CD14-positive monocyte (primary cell): Measurements from ENCODE around the gene CDX2. TPM values are rescaled to one million over a fixed set of nuclear protein-coding genes. Genes with fewer than 3 reads are reported as not detected.

Source experiments
- DNase-seq, 3 donors: peaks; one replicate each; pipeline ENCODE4 v3.0.0-alpha.2; 2011 to 2022
- H2AFZ ChIP-seq: 2 replicates; pipeline ENCODE4 v1.6.0; 2012; ENCODE audit warnings: mild to moderate bottlenecking, low read depth, low read length, inconsistent platforms; ENCODE audit not compliant: insufficient read depth, poor library complexity, severe bottlenecking
- H3K27ac ChIP-seq, 2 donors: 1 replicate in 1 of 2; 2 replicates in 1 of 2; pipeline ENCODE4 v1.5.1; 2012 to 2013; ENCODE audit warnings: low read length in 2 of 2, control low read depth in 1 of 2, inconsistent platforms in 1 of 2, low read depth in 1 of 2, mild to moderate bottlenecking in 1 of 2
- H3K27me3 ChIP-seq, 2 donors: one replicate each; pipeline versions ENCODE4 v1.6.0 to v1.6.1; 2011 to 2013; ENCODE audit warnings: low read length in 2 of 2; ENCODE audit not compliant: control insufficient read depth in 2 of 2, insufficient read depth in 2 of 2
- H3K36me3 ChIP-seq, 2 donors: replicated peaks in 1 of 2; 1 replicate in 1 of 2; 2 replicates in 1 of 2; pipeline versions ENCODE4 v1.5.1 to v1.6.1; 2012 to 2013; ENCODE audit warnings: low read length in 2 of 2, control low read depth in 1 of 2, inconsistent platforms in 1 of 2, mild to moderate bottlenecking in 1 of 2; ENCODE audit not compliant: insufficient read depth in 2 of 2, control insufficient read depth in 1 of 2
- H3K4me1 ChIP-seq, 2 donors: 1 replicate in 1 of 2; 2 replicates in 1 of 2; pipeline versions ENCODE4 v1.5.1 to v1.6.1; 2012 to 2013; ENCODE audit warnings: low read length in 2 of 2, control low read depth in 1 of 2, inconsistent platforms in 1 of 2, mild to moderate bottlenecking in 1 of 2, moderate library complexity in 1 of 2; ENCODE audit not compliant: insufficient read depth in 2 of 2, control insufficient read depth in 1 of 2
- H3K4me2 ChIP-seq: replicated peaks from 2 replicates; pipeline ENCODE3; 2012; ENCODE audit warnings: low read length, moderate library complexity, mild to moderate bottlenecking; ENCODE audit not compliant: poor library complexity, severe bottlenecking; ENCODE audit errors: extremely low read depth
- H3K4me3 ChIP-seq, 3 experiments: fragments of 200-600 bp in 1 of 3; sonication (generic) in 1 of 3; replicated peaks in 1 of 3; 1 replicate in 2 of 3; 2 replicates in 1 of 3; pipeline ENCODE4 v1.5.1; 2011 to 2013; ENCODE audit warnings: low read length in 3 of 3, mild to moderate bottlenecking in 3 of 3, control low read depth in 2 of 3, low read depth in 2 of 3, inconsistent platforms in 1 of 3, moderate library complexity in 1 of 3
- H3K79me2 ChIP-seq: 2 replicates; pipeline ENCODE4 v1.6.0; 2012; ENCODE audit warnings: mild to moderate bottlenecking, control low read depth, inconsistent platforms, low read length, moderate library complexity; ENCODE audit not compliant: insufficient read depth
- H3K9ac ChIP-seq: 2 replicates; pipeline ENCODE4 v1.6.0; 2017; ENCODE audit warnings: low read length, mild to moderate bottlenecking; ENCODE audit not compliant: insufficient read depth, poor library complexity, severe bottlenecking
- H3K9me3 ChIP-seq, 2 donors: replicated peaks in 1 of 2; 1 replicate in 1 of 2; 2 replicates in 1 of 2; pipeline versions ENCODE4 v1.5.1 to v1.6.1; 2012 to 2013; ENCODE audit warnings: low read length in 2 of 2, control low read depth in 1 of 2; ENCODE audit not compliant: control insufficient read depth in 1 of 2, insufficient read depth in 1 of 2
- H4K20me1 ChIP-seq: 2 replicates; pipeline ENCODE4 v1.6.0; 2012; ENCODE audit warnings: mild to moderate bottlenecking, low read length, control low read depth, moderate library complexity; ENCODE audit not compliant: insufficient read depth
- H3K27ac Mint-ChIP-seq, 7 donors: one replicate each; pipeline ENCODE4 v1.8.0; 2020; ENCODE audit warnings: mild to moderate bottlenecking in 7 of 7, mixed read lengths in 7 of 7, moderate library complexity in 6 of 7, inconsistent platforms in 2 of 7
- H3K27me3 Mint-ChIP-seq, 3 donors: one replicate each; pipeline ENCODE4 v1.8.0; 2021 to 2022; ENCODE audit warnings: low read depth in 3 of 3, mild to moderate bottlenecking in 3 of 3, mixed read lengths in 3 of 3, moderate library complexity in 3 of 3, inconsistent platforms in 1 of 3
- H3K36me3 Mint-ChIP-seq, 2 donors: one replicate each; pipeline ENCODE4 v1.8.0; 2020; ENCODE audit warnings: mixed read lengths in 2 of 2, inconsistent platforms in 1 of 2, mild to moderate bottlenecking in 1 of 2
- H3K4me1 Mint-ChIP-seq: one replicate; pipeline ENCODE4 v1.8.0; 2020; ENCODE audit warnings: mild to moderate bottlenecking, mixed read lengths
- H3K4me3 Mint-ChIP-seq, 2 donors: one replicate each; pipeline ENCODE4 v1.8.0; 2020; ENCODE audit warnings: mild to moderate bottlenecking in 2 of 2, mixed read lengths in 2 of 2, moderate library complexity in 1 of 2
- H3K9me3 Mint-ChIP-seq, 7 donors: one replicate each; pipeline ENCODE4 v1.8.0; 2020 to 2022; ENCODE audit warnings: mixed read lengths in 7 of 7, mild to moderate bottlenecking in 6 of 7, moderate library complexity in 6 of 7, inconsistent platforms in 2 of 7
- WGBS: methylation state at CpG from one replicate; pipeline ENCODE4 v1.1.5; 2013; ENCODE audit warnings: missing lambda C conversion rate; ENCODE audit not compliant: insufficient coverage; 5-methylcytosine and 5-hydroxymethylcytosine counted together
- intact Hi-C, 2 donors: fragments of 100-400 bp; cut with micrococcal nuclease; formaldehyde crosslinking; loops; one replicate each; pipeline versions ENCODE4 v1.15.0 to v1.15.1; 2023
- polyA plus RNA-seq, 3 donors: library from polyadenylated mRNA; depleted of rRNA in 1 of 3; unstranded in 2 of 3; stranded (reverse) in 1 of 3; fragments of 300-500 nt in 2 of 3; fragments of >200 nt in 1 of 3; fragmentation: Illumina TruSeq in 2 of 3; gene quantifications; 1 replicate in 2 of 3; 2 replicates in 1 of 3; pipeline ENCODE4 v1.2.3, GENCODE V29; 2012 to 2021
- TF ChIP-seq, protein P1 (sequence below): fragments of 200-600 bp; IDR thresholded peaks from one replicate; pipeline ENCODE4 v1.8.0; 2022; ENCODE audit warnings: antibody characterized with exemption, mild to moderate bottlenecking

Gene CDX2
- polyA plus RNA-seq, 3 donors, result not detected

DNA sequence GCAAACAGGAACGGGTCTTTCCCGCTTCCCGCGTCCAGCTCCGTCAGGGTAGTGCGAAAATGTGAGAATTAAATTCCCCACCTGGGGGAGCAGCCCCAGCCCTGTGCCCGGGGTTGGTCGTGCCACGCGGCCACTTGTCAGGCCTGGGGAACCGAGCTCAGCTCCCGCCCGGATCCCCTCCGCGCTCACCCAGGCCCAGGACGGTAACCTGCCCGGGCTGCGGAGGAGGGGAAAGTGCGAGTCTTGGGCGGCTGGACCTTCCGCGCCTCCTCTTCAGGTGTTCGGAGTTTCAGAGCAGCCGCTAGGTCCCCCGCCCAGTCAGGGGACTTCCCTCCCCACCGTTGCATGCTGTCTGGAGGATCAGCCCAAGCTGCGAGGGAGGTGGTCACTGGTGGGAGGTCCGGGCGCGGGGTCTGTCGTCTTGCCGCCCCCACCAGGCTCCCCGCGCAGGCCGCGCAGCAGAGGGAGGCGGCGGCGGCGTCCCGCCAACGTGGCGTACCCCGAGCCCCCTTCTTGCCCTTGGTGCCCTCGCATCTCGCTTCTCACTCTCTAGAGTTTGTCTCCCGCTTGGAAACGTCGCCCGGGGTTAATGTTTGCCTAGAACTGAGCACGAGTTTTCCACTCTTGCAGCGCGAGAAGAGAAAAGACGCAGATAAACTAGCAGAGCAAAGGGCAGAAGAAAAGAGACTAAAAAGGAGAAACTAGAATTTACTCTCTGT, 11.3 kb upstream of the CDX2 start:
- DNase-seq, result no peak
- peaks cover 25% of the 10 kb centered on the region for H3K4me1 Mint-ChIP-seq
- Histone ChIP-seq H3K4me1 (peaks cover 8 to 12% of the 10 kb centered on the region in 2 donors), H2AFZ (no peak overlapping the region), H3K4me2 (no peak overlapping the region), H3K36me3 (no peaks in the 10 kb centered on the region), H3K9me3 (peaks cover 0 to 28% of the 10 kb centered on the region in 2 donors), H3K4me3 (no peak overlapping the region), H3K79me2 (no peaks in the 10 kb centered on the region), H3K9ac (no peak overlapping the region), H4K20me1 (no peaks in the 10 kb centered on the region), H3K27ac (no peak overlapping the region), H3K27me3 (peaks cover 67 to 78% of the 10 kb centered on the region in 2 donors)
- H3K36me3 Mint-ChIP-seq, result no peaks in the 10 kb centered on the region
- H3K27ac Mint-ChIP-seq, result peak overlapping the region in 1 of 7 donors; percentile 61
- peaks cover 74 to 86% (median 80%) of the 10 kb centered on the region in 3 donors for H3K27me3 Mint-ChIP-seq
- peak overlapping the region; percentile 58 to 81 for H3K4me3 Mint-ChIP-seq
- peaks cover 0 to 19% (median 2%) of the 10 kb centered on the region in 7 donors for H3K9me3 Mint-ChIP-seq
- intact Hi-C loops, result loop anchor here (5.0 to 10.0 kb wide), 4 partner anchors 148 to 996 kb away; no protein-coding TSS in a partner anchor
- TF ChIP-seq, protein P1, sequence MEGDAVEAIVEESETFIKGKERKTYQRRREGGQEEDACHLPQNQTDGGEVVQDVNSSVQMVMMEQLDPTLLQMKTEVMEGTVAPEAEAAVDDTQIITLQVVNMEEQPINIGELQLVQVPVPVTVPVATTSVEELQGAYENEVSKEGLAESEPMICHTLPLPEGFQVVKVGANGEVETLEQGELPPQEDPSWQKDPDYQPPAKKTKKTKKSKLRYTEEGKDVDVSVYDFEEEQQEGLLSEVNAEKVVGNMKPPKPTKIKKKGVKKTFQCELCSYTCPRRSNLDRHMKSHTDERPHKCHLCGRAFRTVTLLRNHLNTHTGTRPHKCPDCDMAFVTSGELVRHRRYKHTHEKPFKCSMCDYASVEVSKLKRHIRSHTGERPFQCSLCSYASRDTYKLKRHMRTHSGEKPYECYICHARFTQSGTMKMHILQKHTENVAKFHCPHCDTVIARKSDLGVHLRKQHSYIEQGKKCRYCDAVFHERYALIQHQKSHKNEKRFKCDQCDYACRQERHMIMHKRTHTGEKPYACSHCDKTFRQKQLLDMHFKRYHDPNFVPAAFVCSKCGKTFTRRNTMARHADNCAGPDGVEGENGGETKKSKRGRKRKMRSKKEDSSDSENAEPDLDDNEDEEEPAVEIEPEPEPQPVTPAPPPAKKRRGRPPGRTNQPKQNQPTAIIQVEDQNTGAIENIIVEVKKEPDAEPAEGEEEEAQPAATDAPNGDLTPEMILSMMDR, result no peak
- WGBS, result 11% methylated on average over 46 of the region's 54 CpGs

DNA sequence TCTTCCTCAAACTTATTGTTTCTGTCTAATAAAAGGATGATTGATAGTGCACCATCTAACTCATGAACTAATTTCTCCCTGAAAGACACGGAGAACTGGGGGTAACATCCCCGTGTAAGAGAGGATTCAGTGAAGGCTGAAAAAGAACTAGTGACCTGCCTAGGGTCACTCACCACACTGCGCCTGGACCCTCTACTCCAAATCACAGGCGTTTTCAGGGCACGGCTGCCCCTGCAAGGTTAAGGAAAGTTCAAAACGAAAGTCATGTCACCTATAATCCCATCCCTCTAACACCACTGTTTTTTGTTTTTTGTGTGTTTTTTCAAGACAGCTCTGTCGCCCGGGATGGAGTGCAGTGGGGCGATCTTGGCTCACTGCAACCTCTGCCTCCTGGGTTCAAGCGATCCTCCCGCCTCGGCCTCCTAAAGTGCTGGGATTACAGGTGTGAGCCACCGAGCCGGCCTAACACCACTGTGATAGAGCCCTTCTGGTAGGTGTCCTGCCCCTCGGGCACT, 10.7 kb upstream of the CDX2 start:
- peak overlapping the region in 1 of 7 donors; percentile 61 for H3K27ac Mint-ChIP-seq
- peak overlapping the region in 1 of 2 donors; percentile 81 for H3K4me3 Mint-ChIP-seq
- intact Hi-C loops, result loop anchor here (5.0 to 10.0 kb wide), 4 partner anchors 148 to 995 kb away; no protein-coding TSS in a partner anchor
- H3K27me3 Mint-ChIP-seq, result peaks cover 80 to 92% (median 86%) of the 10 kb centered on the region in 3 donors
- H3K9me3 ChIP-seq, result peaks cover 0 to 32% of the 10 kb centered on the region in 2 donors
- no peaks in the 10 kb centered on the region for H3K79me2 ChIP-seq
- no peaks in the 10 kb centered on the region for H4K20me1 ChIP-seq
- H3K27ac ChIP-seq, result no peak overlapping the region
- H3K36me3 Mint-ChIP-seq, result no peaks in the 10 kb centered on the region
- H3K9ac ChIP-seq, result no peak overlapping the region
- H3K4me3 ChIP-seq, result no peak overlapping the region
- H3K4me1 ChIP-seq, result peaks cover 8 to 12% of the 10 kb centered on the region in 2 donors
- H3K4me1 Mint-ChIP-seq, result peaks cover 29% of the 10 kb centered on the region
- TF ChIP-seq, protein P1, result no peak
- peak overlapping the region; percentile 1 for H3K4me2 ChIP-seq
- no peak for DNase-seq
- peaks cover 72 to 84% of the 10 kb centered on the region in 2 donors for H3K27me3 ChIP-seq
- whole genome bisulfite sequencing, result 13% methylated on average over 10 of the region's 15 CpGs
- peaks cover 0 to 19% (median 2%) of the 10 kb centered on the region in 7 donors for H3K9me3 Mint-ChIP-seq
- H3K36me3 ChIP-seq, result no peaks in the 10 kb centered on the region
- no peak overlapping the region for H2AFZ ChIP-seq
